Measurements from ENCODE around the gene PTH. TPM values are rescaled to one million over a fixed set of nuclear protein-coding genes. Genes with fewer than 3 reads are reported as not detected.

PTH gene
- total and polyA plus RNA-seq, 2 donors (not counting 3 experiments of a cell fraction or from before 2014, with no cell fraction given): not detected

GRCh38 chr11:13538044-13538443, 42.2 kb upstream of the PTH start:
- FAIRE-seq (no peak), DNase-seq (ENCODE audit: low read depth, low spot score) (no peak)
- no peaks in the 10 kb centered on the region for H3K9me1 ChIP-seq (replicated peaks; ENCODE audit: control insufficient read depth, extremely low read depth, insufficient read depth, low read length)
- H3K27me3 ChIP-seq (ENCODE audit: control insufficient read depth in 2 of 2, insufficient read depth in 2 of 2, low read length in 2 of 2): no peaks in the 10 kb centered on the region
- no peak overlapping the region for H3K4me3 ChIP-seq (replicated peaks in 1 of 3; ENCODE audit: insufficient read depth in 1 of 3, low read depth in 1 of 3, low read length in 3 of 3)
- no peak overlapping the region for H3K4me2 ChIP-seq (ENCODE audit: insufficient read depth, low read length)
- H3K36me3 ChIP-seq (ENCODE audit: control insufficient read depth in 2 of 2, extremely low read depth in 1 of 2, insufficient read depth in 2 of 2, low read length in 2 of 2): no peaks in the 10 kb centered on the region
- H3K27ac ChIP-seq (ENCODE audit: insufficient read depth, low read depth, low read length): no peak overlapping the region
- intact Hi-C loops (cut with micrococcal nuclease) (no loop called here), dilution Hi-C loops (cut with MboI; ENCODE audit: extremely low pct_ligation_motif_present, low sequenced_read_pairs) (no loop called here)
- BruUV-seq (replicated peaks): no TSS peak
- no peaks in the 10 kb centered on the region for H3K9me3 ChIP-seq (replicated peaks; ENCODE audit: control insufficient read depth, insufficient read depth, low read length)
- H3K4me1 ChIP-seq (ENCODE audit: control insufficient read depth, extremely low read depth, insufficient read depth, low read length): no peaks in the 10 kb centered on the region
- TF ChIP-seq MAX (IDR thresholded peaks at IDR 0.05; ENCODE audit: insufficient read depth, insufficient read length): no peak
- TF ChIP-seq MYC (IDR thresholded peaks at IDR 0.05; ENCODE audit: low read depth, low read length): no peak
- TF ChIP-seq POLR2A (IDR thresholded peaks at IDR 0.05; ENCODE audit: low read depth, low read length): no peak
- TF ChIP-seq EZH2 (IDR thresholded peaks at IDR 0.05; ENCODE audit: borderline replicate concordance, low read depth, low read length, severe bottlenecking): no peak
- no peak for TF ChIP-seq POLR2AphosphoS5 (IDR thresholded peaks at IDR 0.05; ENCODE audit: insufficient read depth, low read depth, low read length)
- no peak for TF ChIP-seq GATA2 (IDR thresholded peaks at IDR 0.05; ENCODE audit: insufficient read depth, insufficient read length, low read depth, low read length)
- TF ChIP-seq FOS (IDR thresholded peaks at IDR 0.05; ENCODE audit: borderline replicate concordance, insufficient read depth, low read length): no peak
- TF ChIP-seq CTCF (IDR thresholded peaks at IDR 0.05; ENCODE audit: extremely low read depth in 1 of 2, insufficient read depth in 1 of 2, low read depth in 1 of 2, low read length in 2 of 2): no peak
- no peak for TF ChIP-seq JUN (IDR thresholded peaks at IDR 0.05; ENCODE audit: borderline replicate concordance, insufficient read depth, insufficient read length, low read depth)
- H3K9ac ChIP-seq (replicated peaks; ENCODE audit: extremely low read depth, insufficient read depth, low read length): no peak overlapping the region
- H4K20me1 ChIP-seq (replicated peaks; ENCODE audit: control insufficient read depth, extremely low read depth, insufficient read depth, low read length): no peaks in the 10 kb centered on the region
- no peak overlapping the region for H2AFZ ChIP-seq (ENCODE audit: low read depth, low read length)
- CTCF ChIA-PET: no interaction called here
- H3K79me2 ChIP-seq (ENCODE audit: control insufficient read depth, insufficient read depth, low read length): no peaks in the 10 kb centered on the region
- POLR2A ChIA-PET: no interaction called here
